Dendritic cell treated with granulocyte-macrophage colony-stimulating factor and Interleukin-4, amounts not matched to agents 40 ng/mL and 50 ng/mL, for 4 days (primary cell): ENCODE measurements around the gene RRAGB.

ENCODE experiments used
- H3K27ac Mint-ChIP-seq: one replicate; pipeline ENCODE4 v1.8.0; 2022; ENCODE audit warnings: mild to moderate bottlenecking, mixed read lengths
- H3K27me3 Mint-ChIP-seq: one replicate; pipeline ENCODE4 v1.8.0; 2022; ENCODE audit warnings: mild to moderate bottlenecking, mixed read lengths
- H3K36me3 Mint-ChIP-seq: one replicate; pipeline ENCODE4 v1.8.0; 2022; ENCODE audit warnings: low read depth, mixed read lengths
- H3K4me1 Mint-ChIP-seq: one replicate; pipeline ENCODE4 v1.8.0; 2022; ENCODE audit warnings: low read depth, mixed read lengths
- H3K4me3 Mint-ChIP-seq: one replicate; pipeline ENCODE4 v1.8.0; 2022; ENCODE audit warnings: mild to moderate bottlenecking, moderate library complexity, mixed read lengths
- H3K9me3 Mint-ChIP-seq: one replicate; pipeline ENCODE4 v1.8.0; 2022; ENCODE audit warnings: mixed read lengths
- intact Hi-C: fragments of 100-400 bp; cut with micrococcal nuclease; formaldehyde crosslinking; loops from one replicate; pipeline ENCODE4 v1.15.0; 2022

The RRAGB gene

GRCh38 chrX:55787727-55788126 is 70.2 kb downstream of the RRAGB start:
- Mint-ChIP-seq H3K27me3 (no peaks in the 10 kb centered on the region), H3K4me3 (no peak overlapping the region), H3K27ac (no peak overlapping the region), H3K36me3 (no peaks in the 10 kb centered on the region), H3K4me1 (no peaks in the 10 kb centered on the region), H3K9me3 (no peaks in the 10 kb centered on the region)
- intact Hi-C loops, result no loop called here

GRCh38 chrX:55794405-55794804 is 76.9 kb downstream of the RRAGB start:
- Mint-ChIP-seq H3K27me3 (no peaks in the 10 kb centered on the region), H3K4me1 (no peaks in the 10 kb centered on the region), H3K9me3 (no peaks in the 10 kb centered on the region), H3K27ac (no peak overlapping the region), H3K36me3 (no peaks in the 10 kb centered on the region), H3K4me3 (no peak overlapping the region)
- intact Hi-C loops, result no loop called here

- no peaks in the 10 kb centered on the region for H3K4me1 Mint-ChIP-seq
- no peaks in the 10 kb centered on the region for H3K36me3 Mint-ChIP-seq
- H3K4me3 Mint-ChIP-seq, result no peak overlapping the region
- intact Hi-C loops, result no loop called here
- no peaks in the 10 kb centered on the region for H3K27me3 Mint-ChIP-seq
- no peaks in the 10 kb centered on the region for H3K9me3 Mint-ChIP-seq
- H3K27ac Mint-ChIP-seq, result no peak overlapping the region
Observed at GRCh38 chrX:55796496-55796895, 78.9 kb downstream of the RRAGB start.

- no peaks in the 10 kb centered on the region for H3K9me3 Mint-ChIP-seq
- H3K4me1 Mint-ChIP-seq, result no peaks in the 10 kb centered on the region
- no peaks in the 10 kb centered on the region for H3K36me3 Mint-ChIP-seq
- H3K27me3 Mint-ChIP-seq, result no peaks in the 10 kb centered on the region
- no peak overlapping the region for H3K4me3 Mint-ChIP-seq
- intact Hi-C loops, result no loop called here
- no peak overlapping the region for H3K27ac Mint-ChIP-seq
Observed at GRCh38 chrX:55801811-55802210, 84.3 kb downstream of the RRAGB start.
